MM.1S (cell line): ENCODE measurements around the gene EMC1.

Experiments used
- DNase-seq: peaks from one replicate; pipeline ENCODE4 v3.0.0-alpha.2; 2015
- H2AFZ ChIP-seq: fragments of 300-600 bp; sonication (generic); 2 replicates; pipeline ENCODE4 v1.6.0; 2016; ENCODE audit warnings: antibody characterized with exemption, low read length
- H3F3A ChIP-seq: fragments of 300-600 bp; sonication (generic); 2 replicates; pipeline ENCODE4 v1.6.1; 2016; ENCODE audit warnings: mild to moderate bottlenecking, antibody characterized with exemption, low read length, moderate library complexity, mixed read lengths; ENCODE audit not compliant: insufficient read depth
- H3K27ac ChIP-seq: fragments of 300-600 bp; sonication (generic); 2 replicates; pipeline ENCODE4 v1.5.1; 2016; ENCODE audit warnings: mild to moderate bottlenecking, low read length
- H3K27me3 ChIP-seq: fragments of 300-600 bp; sonication (generic); replicated peaks from 2 replicates; pipeline ENCODE4 v1.6.0; 2016; ENCODE audit warnings: low read length; ENCODE audit not compliant: insufficient read depth
- H3K36me3 ChIP-seq: fragments of 300-600 bp; sonication (generic); replicated peaks from 2 replicates; pipeline ENCODE4 v1.6.1; 2016; ENCODE audit warnings: mild to moderate bottlenecking, low read length, mixed read lengths; ENCODE audit not compliant: insufficient read depth
- H3K4me1 ChIP-seq: fragments of 300-600 bp; sonication (generic); 2 replicates; pipeline ENCODE4 v1.6.1; 2016; ENCODE audit warnings: low read length, mixed read lengths
- H3K4me2 ChIP-seq: fragments of 300-600 bp; sonication (generic); 2 replicates; pipeline ENCODE4 v1.6.0; 2016; ENCODE audit warnings: low read depth, low read length
- H3K4me3 ChIP-seq: fragments of 300-600 bp; sonication (generic); 2 replicates; pipeline ENCODE4 v1.5.1; 2016; ENCODE audit warnings: low read length, mixed read lengths
- H3K79me2 ChIP-seq: fragments of 300-600 bp; sonication (generic); 2 replicates; pipeline ENCODE4 v1.6.1; 2016; ENCODE audit warnings: mixed run types, low read length, mixed read lengths
- H3K9ac ChIP-seq: fragments of 300-600 bp; sonication (generic); 2 replicates; pipeline ENCODE4 v1.6.1; 2016; ENCODE audit warnings: low read length, mixed read lengths
- H3K9me2 ChIP-seq: fragments of 300-600 bp; sonication (generic); replicated peaks from 2 replicates; pipeline ENCODE4 v1.6.1; 2016; ENCODE audit warnings: mild to moderate bottlenecking, low read length, mixed read lengths; ENCODE audit not compliant: insufficient read depth
- H3K9me3 ChIP-seq: fragments of 300-600 bp; sonication (generic); replicated peaks from 2 replicates; pipeline ENCODE4 v1.6.1; 2016; ENCODE audit warnings: mild to moderate bottlenecking, low read length, mixed read lengths; ENCODE audit not compliant: insufficient read depth
- H4K20me1 ChIP-seq: fragments of 300-600 bp; sonication (generic); 2 replicates; pipeline ENCODE4 v1.6.1; 2016; ENCODE audit warnings: mild to moderate bottlenecking, low read length, moderate library complexity, mixed read lengths; ENCODE audit not compliant: insufficient read depth
- CTCF ChIP-seq: fragments of 300-600 bp; sonication (generic); IDR thresholded peaks from 2 replicates; pipeline ENCODE4 v1.5.1; 2016; ENCODE audit warnings: antibody characterized with exemption, low read length, mixed read lengths
- EZH2 ChIP-seq: fragments of 300-600 bp; sonication (generic); optimal IDR thresholded peaks from 2 replicates; pipeline ENCODE3; 2017; ENCODE audit warnings: low read depth, mild to moderate bottlenecking, antibody characterized with exemption, low read length, mixed read lengths
- EZH2phosphoT487 ChIP-seq: fragments of 300-600 bp; sonication (generic); IDR thresholded peaks from 2 replicates; pipeline ENCODE4 v1.6.1; 2018; ENCODE audit warnings: antibody characterized with exemption, low read length

Gene EMC1

GRCh38 chr1:19213580-19213979 is 37.7 kb downstream of the EMC1 start:
- Histone ChIP-seq H2AFZ (no peak overlapping the region), H3K36me3 (no peaks in the 10 kb centered on the region; the same call in 1 of the 2 replicates), H3K4me3 (no peak overlapping the region), H3F3A (peaks cover 14% of the 10 kb centered on the region), H3K4me1 (peaks cover 21% of the 10 kb centered on the region), H4K20me1 (no peaks in the 10 kb centered on the region), H3K4me2 (no peak overlapping the region), H3K9me3 (no peaks in the 10 kb centered on the region), H3K9me2 (no peaks in the 10 kb centered on the region), H3K27ac (no peak overlapping the region), H3K79me2 (peaks cover 81% of the 10 kb centered on the region), H3K9ac (no peak overlapping the region), H3K27me3 (no peaks in the 10 kb centered on the region)
- DNase-seq = no peak
- no peak for TF ChIP-seq EZH2
- TF ChIP-seq CTCF = no peak
- no peak for TF ChIP-seq EZH2phosphoT487

GRCh38 chr1:19212167-19212566 is 39.2 kb downstream of the EMC1 start:
- Histone ChIP-seq H3K9me3 (no peaks in the 10 kb centered on the region), H3K27ac (no peak overlapping the region), H3K79me2 (peaks cover 92% of the 10 kb centered on the region), H3K36me3 (no peaks in the 10 kb centered on the region), H2AFZ (no peak overlapping the region), H4K20me1 (no peaks in the 10 kb centered on the region), H3K4me2 (peak overlapping the region; percentile 95; the same call in 1 of the 2 replicates), H3F3A (peaks cover 14% of the 10 kb centered on the region), H3K4me1 (peaks cover 23% of the 10 kb centered on the region), H3K9ac (no peak overlapping the region), H3K4me3 (no peak overlapping the region), H3K9me2 (no peaks in the 10 kb centered on the region), H3K27me3 (no peaks in the 10 kb centered on the region)
- no peak for DNase-seq
- TF ChIP-seq EZH2phosphoT487 (no peak), CTCF (no peak), EZH2 (no peak)

GRCh38 chr1:19210772-19211549 is 40.4 kb downstream of the EMC1 start:
- Histone ChIP-seq H3K9me2 (no peaks in the 10 kb centered on the region), H2AFZ (peak overlapping the region; percentile 27), H3K79me2 (peaks cover 94% of the 10 kb centered on the region), H3K4me3 (peak overlapping the region; percentile 92), H3K27me3 (no peaks in the 10 kb centered on the region), H3K4me1 (peaks cover 28% of the 10 kb centered on the region), H4K20me1 (peaks cover 2% of the 10 kb centered on the region; the same call in 1 of the 2 replicates), H3F3A (peaks cover 16% of the 10 kb centered on the region), H3K9ac (peak overlapping the region; percentile 86), H3K4me2 (peak overlapping the region; percentile 95), H3K36me3 (no peaks in the 10 kb centered on the region), H3K9me3 (no peaks in the 10 kb centered on the region), H3K27ac (peak overlapping the region; percentile 80)
- DNase-seq = peak; percentile 20
- TF ChIP-seq EZH2 (no peak), EZH2phosphoT487 (no peak)
